GM12872 (cell line): ENCODE results near the gene REPIN1.

Experiments
- CTCF ChIP-seq: IDR thresholded peaks from 3 replicates; pipeline ENCODE4 v1.5.1; 2011; ENCODE audit warnings: low read depth, mild to moderate bottlenecking, low read length, moderate library complexity; ENCODE audit not compliant: insufficient read depth

The REPIN1 gene

GRCh38 chr7:150420987-150421674 is 52.5 kb downstream of the REPIN1 start:
- peak; percentile 81 for TF ChIP-seq CTCF

- TF ChIP-seq CTCF = no peak
These were observed 53.2 kb downstream of the REPIN1 start for GRCh38 chr7:150421831-150422230.
